ENCODE data around the gene CCDC70. TPM values are rescaled to one million over a fixed set of nuclear protein-coding genes. Genes with fewer than 3 reads are reported as not detected.

The CCDC70 gene
- total and polyA plus RNA-seq, 2 of the 8 experiments (the other 6 are each of a cell fraction or from before 2014, with no cell fraction given): not detected

DNA sequence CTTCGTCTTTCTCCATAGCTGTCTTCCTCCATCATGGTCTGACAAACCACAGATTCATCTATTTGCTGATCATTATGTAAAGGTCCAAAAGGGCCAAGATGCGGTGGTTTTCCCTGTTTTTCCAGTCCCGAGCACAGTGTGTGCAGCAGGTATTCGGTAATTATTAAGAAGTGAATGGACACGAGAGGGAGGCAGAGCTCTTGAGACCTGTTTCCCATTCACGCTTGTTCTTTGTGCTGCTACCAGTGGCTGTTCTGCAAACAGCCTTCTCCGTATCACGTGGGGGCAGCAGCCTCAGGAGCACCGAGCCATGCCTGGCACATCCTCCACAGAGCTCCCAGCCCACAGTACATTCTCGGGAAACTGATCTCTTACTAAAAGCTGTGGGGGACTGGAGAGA is 50.3 kb downstream of the CCDC70 start:
- no peak overlapping the region for H3K23ac ChIP-seq (ENCODE audit: insufficient read length)
- H2BK5ac ChIP-seq (ENCODE audit: low read depth, low read length): no peak overlapping the region
- H3K79me1 ChIP-seq (ENCODE audit: low read depth, low read length): no peaks in the 10 kb centered on the region
- no peak overlapping the region for H3K9ac ChIP-seq (replicated peaks in 1 of 4; ENCODE audit: extremely low read depth in 1 of 4, low read depth in 3 of 4, low read length in 3 of 4)
- no peaks in the 10 kb centered on the region for H3K36me3 ChIP-seq (ENCODE audit: control insufficient read depth in 2 of 4, insufficient read depth in 4 of 4, low read length in 3 of 4)
- ChIA-PET POLR2A (ENCODE audit: partially characterized antibody) (interaction anchor here (1.1 kb wide), 1 partner anchor 16 kb away, joined by 3 read pairs; no protein-coding TSS in a partner anchor), CTCF (ENCODE audit: partially characterized antibody) (interaction anchor here (0.8 to 8.8 kb wide), 16 partner anchors 7 to 249 kb away, joined by 3 to 71 read pairs (median 6); no protein-coding TSS in a partner anchor)
- no peak overlapping the region for H2BK120ac ChIP-seq (replicated peaks; ENCODE audit: low read depth, low read length)
- no peak overlapping the region for H3K18ac ChIP-seq (ENCODE audit: extremely low read depth, low read length)
- H4K8ac ChIP-seq (ENCODE audit: extremely low read depth, insufficient read depth, low read length): no peak overlapping the region
- FAIRE-seq (no peak), DNase-seq (ENCODE audit: low read depth in 1 of 2, low spot score in 2 of 2) (no peak)
- no peak overlapping the region for H2AFZ ChIP-seq (ENCODE audit: low read length)
- H3K4me1 ChIP-seq (replicated peaks in 1 of 4; ENCODE audit: control insufficient read depth in 3 of 4, insufficient read depth in 4 of 4, low read length in 3 of 4): no peaks in the 10 kb centered on the region; a peak in 2 of 7 replicates
- no peaks in the 10 kb centered on the region for H4K20me1 ChIP-seq (replicated peaks in 1 of 2; ENCODE audit: control insufficient read depth in 1 of 2, insufficient read depth in 2 of 2, low read length in 2 of 2)
- H3K56ac ChIP-seq (replicated peaks; ENCODE audit: insufficient read length, low read depth, low read length): no peak overlapping the region
- H3K4ac ChIP-seq (replicated peaks; ENCODE audit: insufficient read length, low read depth, low read length): no peak overlapping the region
- no peak overlapping the region for H2BK20ac ChIP-seq (ENCODE audit: low read length)
- no peaks in the 10 kb centered on the region for H3K9me3 ChIP-seq (ENCODE audit: insufficient read depth in 2 of 2, low read depth in 1 of 2, low read length in 1 of 2)
- H3K4me3 ChIP-seq (ENCODE audit: extremely low read depth in 1 of 4, insufficient read depth in 2 of 4, low read depth in 3 of 4, low read length in 4 of 4): no peak overlapping the region
- TF ChIP-seq CHD2 (IDR thresholded peaks at IDR 0.05; ENCODE audit: low read length) (no peak), NRF1 (IDR thresholded peaks at IDR 0.05; ENCODE audit: low read depth, low read length) (no peak), JUND (IDR thresholded peaks at IDR 0.05; ENCODE audit: low read length) (no peak), GTF2F1 (IDR thresholded peaks at IDR 0.05; ENCODE audit: borderline replicate concordance, low read depth, low read length) (no peak), RAD21 (IDR thresholded peaks at IDR 0.05 in 1 of 2, conservative IDR thresholded peaks at IDR 0.05 in 1 of 2; ENCODE audit: low read depth in 2 of 2, low read length in 2 of 2) (no peak), ZNF274 (IDR thresholded peaks at IDR 0.05; ENCODE audit: borderline replicate concordance, extremely low read depth, low read length) (no peak), TAF1 (IDR thresholded peaks at IDR 0.05; ENCODE audit: low read depth, low read length) (no peak), CEBPB (IDR thresholded peaks at IDR 0.05; ENCODE audit: low read depth, low read length) (no peak), FOSL1 (IDR thresholded peaks at IDR 0.05; ENCODE audit: insufficient read depth, low read depth, low read length) (no peak), ATF2 (IDR thresholded peaks at IDR 0.05; ENCODE audit: low read length) (no peak), TCF12 (IDR thresholded peaks at IDR 0.05; ENCODE audit: low read depth, low read length) (no peak), CREB1 (IDR thresholded peaks at IDR 0.05) (no peak), SP2 (IDR thresholded peaks at IDR 0.05; ENCODE audit: low read length) (no peak), SIN3A (conservative IDR thresholded peaks at IDR 0.05 in 1 of 2, IDR thresholded peaks at IDR 0.05 in 1 of 2; ENCODE audit: low read depth in 1 of 2, low read length in 2 of 2) (no peak)
- no peaks in the 10 kb centered on the region for H3K27me3 ChIP-seq (replicated peaks in 1 of 4; ENCODE audit: control insufficient read depth in 3 of 4, extremely low read depth in 1 of 4, insufficient read depth in 3 of 4, low read length in 3 of 4)
- no peak overlapping the region for H3K14ac ChIP-seq (ENCODE audit: insufficient read length)
- H2BK12ac ChIP-seq (ENCODE audit: low read depth, low read length): no peak overlapping the region
- no peak overlapping the region for H4K91ac ChIP-seq (replicated peaks; ENCODE audit: insufficient read length, low read length)
- H2AK5ac ChIP-seq (ENCODE audit: low read depth, low read length): no peak overlapping the region
- H3K79me2 ChIP-seq (ENCODE audit: control insufficient read depth in 1 of 2, insufficient read depth in 2 of 2, low read length in 2 of 2): no peaks in the 10 kb centered on the region
- H4K5ac ChIP-seq (ENCODE audit: insufficient read length, low read depth, low read length): no peak overlapping the region
- no peaks in the 10 kb centered on the region for H3K23me2 ChIP-seq (ENCODE audit: low read depth, low read length)
- WGBS, 2 experiments (ENCODE audit: extremely low coverage in 1 of 2, insufficient coverage in 1 of 2, insufficient read length in 1 of 2, insufficient replicate concordance in 2 of 2, low coverage in 1 of 2, low lambda C conversion rate in 2 of 2, missing lambda C conversion rate in 1 of 2): 90% methylated on average over 10 of the region's 10 CpGs; no CpG with 5 or more reads in 1 of the 2 experiments
- H3K27ac ChIP-seq (ENCODE audit: low read depth, low read length): no peak overlapping the region
- no peak overlapping the region for H2BK15ac ChIP-seq (ENCODE audit: low read length)
- no peak overlapping the region for H3K4me2 ChIP-seq (ENCODE audit: insufficient read depth in 1 of 2, low read depth in 2 of 2, low read length in 2 of 2)

Data from H1 (cell line).